GM12865 (cell line): ENCODE measurements around the gene PABPC4L.
"Not testable (repeated sequence)": the region's sequence is repeated elsewhere in the genome, so short reads cannot be mapped to it uniquely, and the experiment has no call there.

Experiments
- DNase-seq: peaks from one replicate; pipeline ENCODE4 v3.0.0; 2010; ENCODE audit warnings: low read depth
- H3K4me3 ChIP-seq: 2 replicates; pipeline ENCODE4 v1.5.1; 2011; ENCODE audit warnings: mild to moderate bottlenecking, low read depth, low read length, control low read depth
- TF ChIP-seq, protein P1 (sequence below): IDR thresholded peaks from 2 replicates; pipeline ENCODE4 v1.5.1; 2011; ENCODE audit warnings: low read length, control low read depth, low read depth, inconsistent platforms; ENCODE audit not compliant: insufficient read depth; ENCODE audit errors: missing control alignments

Gene PABPC4L

DNA sequence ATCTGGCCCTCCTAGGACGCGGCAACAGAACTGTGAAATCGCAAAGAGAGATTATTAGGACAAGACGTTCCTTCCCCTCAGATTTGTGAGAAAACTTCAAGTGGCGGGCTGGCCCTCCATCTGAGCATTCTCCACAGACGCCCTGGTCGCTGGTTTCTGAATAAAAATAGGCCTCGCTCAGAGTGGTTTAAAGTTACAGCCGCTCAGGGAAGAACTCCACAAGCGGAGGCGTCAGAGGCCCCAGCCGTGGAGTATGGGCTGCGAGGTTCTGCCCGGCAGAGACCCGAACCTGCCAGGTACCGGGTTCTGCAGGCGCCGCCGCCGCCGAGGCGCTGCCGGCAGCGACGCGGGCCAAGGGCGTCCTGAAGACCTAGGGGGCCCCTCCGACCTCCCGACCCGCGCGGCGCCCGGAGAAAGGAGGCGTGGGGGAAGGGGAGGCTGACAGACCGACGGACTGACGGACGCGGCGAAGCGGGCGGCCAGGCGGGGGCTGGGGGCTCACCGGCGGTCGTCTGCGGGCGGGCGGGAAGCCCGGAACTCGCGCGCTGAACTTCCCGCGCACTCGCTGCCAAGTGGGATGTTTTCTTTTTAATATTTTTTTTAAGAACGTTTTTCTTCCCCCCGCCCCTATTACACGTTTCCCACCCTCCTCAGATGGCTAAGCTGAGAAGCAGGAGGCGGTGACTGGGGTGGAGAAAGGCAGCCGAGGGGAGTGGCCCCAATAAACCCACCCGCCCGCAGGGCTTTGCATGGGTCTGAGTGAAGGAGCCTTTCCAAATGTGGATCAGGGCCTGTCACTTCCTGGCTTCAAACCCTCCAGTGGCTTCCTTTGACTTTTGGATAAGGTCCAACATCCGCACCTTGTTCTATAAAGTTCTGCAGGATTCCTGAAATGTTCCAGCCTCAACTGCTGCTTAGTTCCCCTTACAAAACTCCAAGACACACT is at the start of gene PABPC4L:
TSS of gene PABPC4L (minus strand) at position 574 of the 946 bp plus-strand sequence. CDS start 770 bp downstream, outside the sequence.
- DNase-seq = no peak
- TF ChIP-seq, protein P1, sequence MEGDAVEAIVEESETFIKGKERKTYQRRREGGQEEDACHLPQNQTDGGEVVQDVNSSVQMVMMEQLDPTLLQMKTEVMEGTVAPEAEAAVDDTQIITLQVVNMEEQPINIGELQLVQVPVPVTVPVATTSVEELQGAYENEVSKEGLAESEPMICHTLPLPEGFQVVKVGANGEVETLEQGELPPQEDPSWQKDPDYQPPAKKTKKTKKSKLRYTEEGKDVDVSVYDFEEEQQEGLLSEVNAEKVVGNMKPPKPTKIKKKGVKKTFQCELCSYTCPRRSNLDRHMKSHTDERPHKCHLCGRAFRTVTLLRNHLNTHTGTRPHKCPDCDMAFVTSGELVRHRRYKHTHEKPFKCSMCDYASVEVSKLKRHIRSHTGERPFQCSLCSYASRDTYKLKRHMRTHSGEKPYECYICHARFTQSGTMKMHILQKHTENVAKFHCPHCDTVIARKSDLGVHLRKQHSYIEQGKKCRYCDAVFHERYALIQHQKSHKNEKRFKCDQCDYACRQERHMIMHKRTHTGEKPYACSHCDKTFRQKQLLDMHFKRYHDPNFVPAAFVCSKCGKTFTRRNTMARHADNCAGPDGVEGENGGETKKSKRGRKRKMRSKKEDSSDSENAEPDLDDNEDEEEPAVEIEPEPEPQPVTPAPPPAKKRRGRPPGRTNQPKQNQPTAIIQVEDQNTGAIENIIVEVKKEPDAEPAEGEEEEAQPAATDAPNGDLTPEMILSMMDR = no peak
- no peak within 1 kb of the TSS for H3K4me3 ChIP-seq

DNA sequence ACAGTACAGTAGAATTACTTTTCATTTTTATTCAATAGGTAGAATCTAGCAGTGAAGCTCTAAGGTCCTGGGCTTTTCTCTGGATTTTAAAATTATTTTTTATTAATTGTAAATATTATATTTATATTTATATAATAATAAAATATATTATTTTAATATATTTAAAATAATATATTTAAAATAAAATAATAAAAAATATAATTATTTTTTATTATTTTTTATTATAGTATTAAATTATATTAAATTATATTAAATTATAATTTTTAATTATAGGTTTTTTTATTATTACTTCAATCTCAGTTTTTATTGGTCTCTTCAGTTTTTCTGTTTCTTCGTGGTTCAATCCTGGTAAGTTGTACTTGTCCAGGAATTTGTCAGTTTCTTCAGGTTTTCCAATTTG is 49.7 kb upstream of the PABPC4L start:
- DNase-seq = no peak
- H3K4me3 ChIP-seq = no peak overlapping the region
- TF ChIP-seq, protein P1 = no peak

DNA sequence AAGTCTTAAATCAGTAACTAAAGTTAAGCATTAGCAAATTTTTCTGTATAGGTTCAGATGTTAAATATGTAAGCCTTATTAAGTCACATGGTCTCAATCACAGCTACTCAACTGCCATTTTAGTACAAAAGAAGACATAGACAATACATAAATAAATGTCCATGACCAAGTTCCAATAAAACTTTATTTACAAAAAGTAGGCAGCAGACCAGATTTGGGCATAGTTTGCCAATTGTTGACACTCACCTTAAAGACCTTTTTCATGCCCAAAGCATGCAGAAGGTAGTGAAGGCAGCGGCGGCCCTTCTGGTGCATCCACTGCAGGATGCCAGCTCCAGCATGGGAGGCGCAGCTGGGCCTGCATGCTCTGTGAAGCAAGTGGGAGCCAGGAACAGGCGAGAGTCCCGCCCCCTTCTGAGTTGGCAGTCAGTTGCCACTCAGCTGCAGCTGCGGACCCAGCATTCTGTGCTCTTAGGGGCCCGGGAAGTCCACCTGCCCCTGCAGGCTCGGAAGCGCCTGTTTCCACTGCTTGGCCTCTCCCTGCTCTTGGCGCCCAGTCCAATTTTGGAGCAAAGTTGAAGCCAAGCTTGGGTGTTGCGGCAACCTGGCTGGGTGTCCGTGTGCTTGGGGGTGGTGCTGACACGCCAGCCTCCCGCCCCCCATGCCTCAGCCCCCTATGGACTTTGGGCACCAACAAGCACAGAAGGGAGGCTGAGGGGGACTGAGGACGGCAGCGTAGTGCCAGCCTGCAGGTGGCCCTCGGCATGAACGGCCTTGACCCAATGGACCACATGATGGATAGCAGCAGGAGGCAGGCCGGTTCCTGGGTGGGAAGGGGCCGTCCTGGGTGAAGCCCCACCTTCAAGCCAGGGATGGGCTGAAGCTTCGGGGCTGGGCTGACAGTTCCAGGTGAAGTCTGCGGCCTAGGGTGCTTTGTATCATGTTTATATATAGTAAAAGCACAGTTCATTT is 42.4 kb upstream of the PABPC4L start:
- no peak for DNase-seq
- TF ChIP-seq, protein P1 = no peak
- no peak overlapping the region for H3K4me3 ChIP-seq

DNA sequence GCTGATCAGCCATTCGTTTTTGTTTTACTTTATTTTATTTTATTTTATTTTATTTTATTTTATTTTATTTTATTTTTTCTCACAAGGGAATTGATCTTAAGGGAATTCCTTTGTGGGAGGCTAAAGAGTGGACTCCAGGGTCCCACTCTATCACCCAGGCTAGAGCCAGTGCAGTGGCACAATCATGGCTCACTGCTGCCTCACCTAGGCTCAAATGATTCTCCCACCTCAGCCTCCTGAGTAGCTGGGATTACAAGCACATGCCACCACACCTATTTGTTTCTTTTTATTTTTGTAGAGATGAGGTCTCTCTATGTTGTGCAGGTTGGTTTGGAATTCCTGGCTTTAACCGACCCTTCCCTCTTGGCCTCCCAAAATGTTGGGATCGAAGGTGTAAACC is 17.5 kb upstream of the PABPC4L start:
- DNase-seq = no peak
- H3K4me3 ChIP-seq = no peak overlapping the region
- TF ChIP-seq, protein P1 = no peak

DNA sequence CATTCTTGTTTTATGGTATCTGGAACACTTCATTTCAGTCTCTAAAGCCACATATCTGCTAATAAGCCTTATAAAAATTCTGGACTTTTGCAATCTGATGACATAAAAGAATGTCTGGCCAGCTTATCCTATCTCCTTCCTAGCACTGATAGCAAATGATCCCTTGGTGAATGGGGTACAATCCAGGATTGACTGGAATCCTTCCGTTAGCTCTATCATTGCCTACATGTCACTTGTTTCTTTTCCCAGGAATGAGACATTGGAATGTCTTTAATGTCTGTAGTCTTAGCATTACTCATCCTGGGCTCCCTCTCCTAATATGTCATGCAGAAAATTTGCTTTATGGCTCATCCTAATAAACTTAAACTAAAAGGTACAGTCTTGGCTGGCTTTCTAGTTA is 14.8 kb upstream of the PABPC4L start:
- no peak for DNase-seq
- TF ChIP-seq, protein P1 = no peak
- no peak overlapping the region for H3K4me3 ChIP-seq

DNA sequence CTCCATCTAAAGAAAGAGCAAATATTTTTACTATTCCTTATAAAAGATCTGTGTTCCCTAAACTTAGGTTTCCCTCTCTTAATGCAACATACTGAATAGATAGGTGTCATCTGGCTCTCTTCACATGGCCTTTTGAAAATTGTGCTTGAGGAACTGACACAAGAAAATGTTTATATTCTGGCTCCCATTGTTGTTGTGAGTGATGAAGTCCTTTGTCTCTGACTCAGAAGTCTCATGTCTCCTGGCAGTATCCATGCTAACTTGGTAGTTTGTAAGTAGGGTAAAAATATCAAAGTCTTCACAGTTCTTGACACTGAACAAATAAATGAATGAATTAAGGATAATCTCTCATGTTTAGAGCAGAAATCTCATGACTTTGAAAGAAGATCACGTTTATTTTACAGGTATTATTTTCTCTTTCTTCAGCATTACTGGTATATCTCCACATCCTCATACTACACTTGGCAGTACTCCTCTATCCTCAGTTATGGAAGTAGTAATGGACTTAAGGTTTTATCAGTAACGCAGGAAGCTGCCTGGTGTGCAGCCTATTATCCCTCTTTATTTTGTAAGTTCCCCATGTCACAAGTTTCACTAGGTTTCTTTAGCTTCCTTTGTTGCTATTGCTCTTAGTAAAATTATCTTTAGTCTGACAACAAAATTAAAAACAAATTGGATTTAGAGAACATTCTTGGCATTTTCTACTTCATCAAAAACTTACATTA is 14.2 kb upstream of the PABPC4L start:
- H3K4me3 ChIP-seq = no peak overlapping the region
- DNase-seq = no peak
- TF ChIP-seq, protein P1 = no peak

DNA sequence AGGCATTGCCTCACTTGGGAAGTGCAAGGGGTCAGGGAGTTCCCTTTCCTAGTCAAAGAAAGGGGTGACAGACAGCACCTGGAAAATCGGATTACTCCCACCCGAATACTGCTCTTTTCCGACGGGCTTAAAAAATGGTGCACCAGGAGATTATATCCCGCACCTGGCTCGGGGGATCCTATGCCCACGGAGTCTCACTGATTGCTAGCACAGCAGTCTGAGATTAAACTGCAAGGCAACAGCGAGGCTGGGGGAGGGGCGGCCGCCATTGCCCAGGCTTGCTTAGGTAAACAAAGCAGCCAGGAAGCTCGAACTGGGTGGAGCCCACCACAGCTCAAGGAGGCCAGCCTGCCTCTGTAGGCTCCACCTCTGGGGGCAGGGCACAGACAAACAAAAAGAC is 6.4 kb upstream of the PABPC4L start:
- H3K4me3 ChIP-seq, DNase-seq: not testable (repeated sequence)
